Activated T-helper 2 cell treated with anti-CD3 and anti-CD28 coated beads, Interferon-gamma antibody, Interleukin-2, Interleukin-4, amounts not matched to agents 10 μg/mL and 5 μg/mL and 100 μg/mL, durations not matched to agents 14 hours and 24 hours and 36 hours (primary cell): Measurements from ENCODE around the gene RAD51C. TPM values are rescaled to one million over a fixed set of nuclear protein-coding genes. Genes with fewer than 3 reads are reported as not detected.
"Not testable (repeated sequence)": the region's sequence is repeated elsewhere in the genome, so short reads cannot be mapped to it uniquely, and the experiment has no call there.

ENCODE experiments used
- DNase-seq: peaks from one replicate; pipeline ENCODE4 v3.0.0; 2021; ENCODE audit warnings: low spot score
- H3K27ac Mint-ChIP-seq: one replicate; pipeline ENCODE4 v1.8.0; 2021; ENCODE audit warnings: mixed read lengths
- H3K27me3 Mint-ChIP-seq: one replicate; pipeline ENCODE4 v1.8.0; 2021; ENCODE audit warnings: low read depth, mixed read lengths
- H3K36me3 Mint-ChIP-seq: one replicate; pipeline ENCODE4 v1.8.0; 2021; ENCODE audit warnings: low read depth, mixed read lengths
- H3K4me1 Mint-ChIP-seq: one replicate; pipeline ENCODE4 v1.8.0; 2021; ENCODE audit warnings: low read depth, mixed read lengths
- H3K4me3 Mint-ChIP-seq: one replicate; pipeline ENCODE4 v1.8.0; 2021; ENCODE audit warnings: low read depth, mild to moderate bottlenecking, moderate library complexity, mixed read lengths
- H3K9me3 Mint-ChIP-seq: one replicate; pipeline ENCODE4 v1.8.0; 2021; ENCODE audit warnings: mixed read lengths
- intact Hi-C: fragments of 100-400 bp; cut with micrococcal nuclease; formaldehyde crosslinking; loops from one replicate; pipeline ENCODE4 v1.15.1; 2023
- total RNA-seq: library from RNA; stranded (reverse); gene quantifications from 2 replicates; pipeline ENCODE4 v1.2.3, GENCODE V29; 2022

RAD51C gene
- total RNA-seq: 58.1 and 62.7 TPM in 2 replicates

DNA sequence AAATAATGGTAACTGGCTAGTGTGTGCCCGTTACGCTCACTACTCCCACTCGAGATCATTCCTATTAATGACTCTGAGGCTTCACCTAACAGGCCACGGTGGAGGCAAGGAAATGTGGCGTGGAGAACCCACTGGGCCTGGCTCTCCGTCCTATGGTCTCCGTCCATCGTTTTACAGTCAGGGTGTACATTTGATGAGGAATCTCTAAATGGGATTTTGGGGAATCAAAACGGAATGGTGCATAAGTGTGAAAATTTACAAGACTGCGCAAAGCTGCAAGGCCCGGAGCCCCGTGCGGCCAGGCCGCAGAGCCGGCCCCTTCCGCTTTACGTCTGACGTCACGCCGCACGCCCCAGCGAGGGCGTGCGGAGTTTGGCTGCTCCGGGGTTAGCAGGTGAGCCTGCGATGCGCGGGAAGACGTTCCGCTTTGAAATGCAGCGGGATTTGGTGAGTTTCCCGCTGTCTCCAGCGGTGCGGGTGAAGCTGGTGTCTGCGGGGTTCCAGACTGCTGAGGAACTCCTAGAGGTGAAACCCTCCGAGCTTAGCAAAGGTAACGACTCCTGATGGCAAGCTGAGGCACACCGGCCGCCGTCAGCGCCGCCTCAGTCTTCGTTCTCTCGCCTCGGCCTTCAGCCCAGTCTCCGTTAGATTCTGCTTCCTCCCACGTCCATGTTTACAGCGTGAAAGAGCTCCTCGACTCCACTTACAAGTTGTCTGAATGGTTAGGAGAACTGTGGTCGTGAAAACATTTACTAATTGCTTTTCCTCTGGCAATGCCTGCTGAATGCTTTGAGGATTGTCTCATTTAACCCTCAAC, at the start of gene RAD51C:
TSS of gene RAD51C (plus strand) at position 364 of the 817 bp plus-strand sequence. CDS start at position 406, 42 bp downstream.
- peaks cover 3% of the 10 kb centered on the region for H3K27me3 Mint-ChIP-seq
- intact Hi-C loops: loop anchor here (2.0 to 5.0 kb wide), 2 partner anchors 35 to 62 kb away; no protein-coding TSS in a partner anchor

DNA sequence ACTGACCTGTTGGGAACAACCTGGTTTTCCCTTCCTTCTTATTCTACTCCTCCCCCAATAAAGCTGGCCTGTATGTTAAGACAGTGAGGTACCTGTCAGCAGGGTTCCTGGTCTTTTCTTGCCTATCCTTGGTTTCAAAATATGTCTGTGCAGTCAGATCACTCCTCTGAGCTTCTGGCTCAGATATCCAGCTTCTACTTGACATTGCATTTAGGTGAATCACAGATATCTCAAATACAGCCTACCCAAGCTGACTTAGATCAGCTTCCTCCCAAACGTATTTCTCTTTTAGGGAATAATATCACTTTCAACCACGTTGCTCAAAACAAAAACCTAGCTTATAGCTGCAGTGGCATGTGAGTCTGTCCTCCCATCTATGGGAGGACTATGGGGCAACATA, 49.3 kb upstream of the RAD51C start:
- H3K4me1 Mint-ChIP-seq: peaks cover 12% of the 10 kb centered on the region
- H3K27ac Mint-ChIP-seq: no peak overlapping the region
- no peaks in the 10 kb centered on the region for H3K36me3 Mint-ChIP-seq
- intact Hi-C loops: no loop called here
- no peak overlapping the region for H3K4me3 Mint-ChIP-seq
- peaks cover 2% of the 10 kb centered on the region for H3K27me3 Mint-ChIP-seq
- no peaks in the 10 kb centered on the region for H3K9me3 Mint-ChIP-seq
- no peak for DNase-seq

More for the DNA sequence above, at the start of gene RAD51C:
- peak within 1 kb of the TSS; percentile 91 for H3K4me3 Mint-ChIP-seq
- H3K36me3 Mint-ChIP-seq: peaks cover 30% of the 10 kb centered on the region
- H3K9me3 Mint-ChIP-seq: no peaks in the 10 kb centered on the region
- peak; percentile 85 for DNase-seq
- H3K27ac Mint-ChIP-seq: peak within 1 kb of the TSS; percentile 91
- peaks cover 25% of the 10 kb centered on the region for H3K4me1 Mint-ChIP-seq

DNA sequence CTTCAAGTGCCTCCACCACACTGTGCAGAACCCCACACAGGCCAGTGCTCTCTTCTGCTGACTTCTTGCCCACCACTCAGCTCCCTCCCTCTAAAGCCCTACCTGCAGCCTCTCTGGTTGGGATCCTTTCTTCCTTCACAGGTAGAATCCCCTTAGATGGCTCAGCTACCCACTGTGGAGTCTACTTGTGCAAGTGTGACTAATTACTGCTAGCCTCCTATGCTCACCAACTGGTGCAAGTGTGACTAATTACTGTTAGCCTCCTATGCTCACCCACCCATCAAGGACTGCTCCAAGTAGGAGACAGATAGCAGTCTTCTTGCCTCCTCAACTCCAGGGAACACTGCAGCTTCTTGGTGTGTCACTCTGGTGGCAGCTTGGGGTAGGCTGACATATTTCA, 44.2 kb upstream of the RAD51C start:
- intact Hi-C loops: no loop called here
- Mint-ChIP-seq H3K27ac (no peak overlapping the region), H3K9me3 (no peaks in the 10 kb centered on the region), H3K27me3 (peaks cover 2% of the 10 kb centered on the region), H3K36me3 (no peaks in the 10 kb centered on the region), H3K4me3 (no peak overlapping the region), H3K4me1 (peaks cover 5% of the 10 kb centered on the region)
- DNase-seq: no peak

DNA sequence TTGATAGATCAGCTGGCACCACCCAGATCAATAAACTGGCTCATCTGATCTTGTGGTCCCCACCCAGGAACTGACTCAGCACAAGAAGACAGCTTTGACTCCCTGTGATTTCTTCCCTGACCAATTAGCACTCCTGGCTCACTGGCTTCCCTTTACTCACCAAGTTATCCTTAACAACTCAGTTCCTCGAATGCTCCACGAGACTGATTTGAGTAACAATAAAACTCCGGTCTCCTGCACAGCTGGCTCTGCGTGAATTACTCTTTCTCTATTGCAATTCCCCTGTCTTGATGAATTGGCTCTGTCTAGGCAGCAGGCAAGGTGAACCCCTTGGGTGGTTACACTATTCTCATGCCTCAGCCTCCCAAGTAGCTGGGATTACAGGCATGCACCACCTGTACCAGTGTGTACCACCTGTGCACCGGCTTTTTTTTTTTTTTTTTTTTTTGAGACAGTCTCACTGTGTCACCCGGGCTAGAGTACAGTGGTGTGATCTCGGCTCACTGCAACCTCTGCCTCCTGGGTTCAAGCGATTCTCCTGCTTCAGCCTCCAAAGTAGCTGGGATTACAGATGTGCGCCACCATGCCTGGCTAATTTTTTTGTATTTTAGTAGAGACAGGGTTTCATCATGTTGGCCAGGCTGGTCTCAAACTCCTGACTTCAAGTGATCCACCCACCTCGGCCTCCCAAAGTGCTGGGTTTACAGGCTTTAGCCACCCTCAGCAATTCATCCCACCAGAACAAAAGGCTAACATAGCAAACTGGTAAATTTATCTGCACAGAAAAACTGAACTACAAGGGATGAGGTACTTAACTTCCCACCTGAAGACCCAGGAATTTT, 34.2 kb upstream of the RAD51C start:
- not testable (repeated sequence) for H3K36me3 Mint-ChIP-seq, H3K27me3 Mint-ChIP-seq, H3K9me3 Mint-ChIP-seq
- peaks cover 14% of the 10 kb centered on the region for H3K4me1 Mint-ChIP-seq
- peak; percentile 17 for DNase-seq
- H3K27ac Mint-ChIP-seq: peak overlapping the region; percentile 93
- H3K4me3 Mint-ChIP-seq: peak overlapping the region; percentile 74
- intact Hi-C loops: loop anchor here (2.0 to 5.0 kb wide), 3 partner anchors 34 to 1129 kb away; partner anchors contain the start of genes RAD51C and TEX14

DNA sequence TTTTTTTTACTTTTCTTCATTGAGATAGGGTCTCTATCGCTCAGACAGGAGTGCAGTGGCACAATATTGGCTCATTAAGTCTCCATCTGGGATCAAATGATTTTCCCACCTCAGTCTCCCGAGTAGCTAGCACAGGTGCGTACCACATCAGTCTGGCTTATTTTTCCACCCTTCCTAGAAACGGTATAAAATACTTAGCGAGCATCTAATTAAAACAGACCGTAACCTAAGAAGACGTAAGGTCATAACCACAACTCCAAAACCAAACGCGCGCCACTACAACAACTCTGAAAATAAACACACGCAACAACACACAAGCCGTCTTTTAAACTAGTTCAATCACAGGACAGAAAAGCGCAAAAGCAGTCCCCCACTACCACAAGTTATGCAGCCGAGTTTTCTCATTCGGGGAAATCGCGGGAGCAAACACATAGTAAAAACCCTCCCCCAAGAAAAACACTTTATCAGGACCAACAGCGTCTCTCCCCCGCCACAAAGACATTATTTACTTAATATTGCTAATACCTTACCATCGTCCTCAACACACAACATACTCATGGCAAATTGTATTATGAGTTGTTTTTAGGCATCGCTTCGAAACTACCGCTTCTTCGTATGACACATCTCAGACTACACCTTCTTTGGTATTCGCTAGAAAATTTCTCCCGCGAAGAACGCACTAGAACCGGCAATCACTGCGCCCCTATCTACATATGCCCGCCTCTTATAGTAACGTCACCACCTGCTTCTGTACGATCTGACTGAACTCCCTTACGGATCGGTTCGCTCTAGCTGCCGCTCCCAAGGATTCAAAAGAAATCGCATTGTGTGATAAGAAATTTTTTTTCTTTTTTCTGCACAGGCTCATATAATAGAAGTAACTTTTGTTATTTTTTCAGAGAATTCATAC, 33.3 kb upstream of the RAD51C start:
- Mint-ChIP-seq H3K4me3 (peak overlapping the region; percentile 74), H3K27ac (peak overlapping the region; percentile 93), H3K36me3 (no peaks in the 10 kb centered on the region), H3K27me3 (peaks cover 8% of the 10 kb centered on the region), H3K9me3 (no peaks in the 10 kb centered on the region), H3K4me1 (peaks cover 14% of the 10 kb centered on the region)
- peak; percentile 73 for DNase-seq
- intact Hi-C loops: loop anchor here (1.0 to 5.0 kb wide), 5 partner anchors 28 to 1128 kb away; partner anchors contain the start of genes RAD51C and TEX14

DNA sequence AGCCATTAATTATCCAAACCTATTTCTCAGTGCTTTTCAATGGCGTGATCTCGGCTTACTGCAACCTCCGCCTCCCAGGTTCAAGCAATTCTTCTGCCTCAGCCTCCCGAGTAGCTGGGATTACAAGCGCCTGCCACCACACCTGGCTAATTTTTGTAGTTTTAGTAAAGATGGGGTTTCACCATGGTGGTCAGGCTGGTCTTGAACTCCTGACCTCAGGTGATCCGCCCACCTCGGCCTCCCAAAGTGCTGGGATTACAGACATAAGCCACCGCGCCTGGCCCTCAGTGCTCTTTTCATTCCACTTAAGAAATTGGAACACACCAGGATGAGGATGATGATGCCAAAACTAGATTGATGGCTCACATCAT, 32.7 kb upstream of the RAD51C start:
- intact Hi-C loops: loop anchor here (1.0 to 5.0 kb wide), 5 partner anchors 28 to 1128 kb away; partner anchors contain the start of genes RAD51C and TEX14
- DNase-seq, H3K27me3 Mint-ChIP-seq, H3K36me3 Mint-ChIP-seq, H3K9me3 Mint-ChIP-seq: not testable (repeated sequence)
- H3K27ac Mint-ChIP-seq: peak overlapping the region; percentile 93
- peak overlapping the region; percentile 74 for H3K4me3 Mint-ChIP-seq
- H3K4me1 Mint-ChIP-seq: peaks cover 14% of the 10 kb centered on the region

DNA sequence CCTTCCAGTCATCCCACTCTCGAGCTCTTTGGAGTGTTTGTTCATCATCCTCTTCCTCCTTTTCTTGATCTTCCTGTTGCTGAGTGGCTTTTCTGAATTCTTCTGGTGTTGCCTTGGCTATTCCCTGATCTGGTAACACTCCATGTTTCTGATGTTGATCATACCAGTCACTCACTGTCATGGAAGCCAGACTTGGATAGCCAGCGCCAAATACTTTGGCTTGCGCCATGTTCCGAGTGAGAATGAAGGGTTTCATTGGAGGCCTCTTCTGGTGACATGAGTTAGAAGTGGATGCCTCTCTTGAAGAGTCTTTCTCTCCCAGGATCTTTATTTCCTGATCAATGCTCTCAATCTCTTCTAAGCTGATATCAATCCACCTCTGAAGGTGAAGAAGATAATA, 31.8 kb upstream of the RAD51C start:
- H3K4me1 Mint-ChIP-seq: peaks cover 14% of the 10 kb centered on the region
- intact Hi-C loops: no loop called here
- no peak overlapping the region for H3K27ac Mint-ChIP-seq

DNA sequence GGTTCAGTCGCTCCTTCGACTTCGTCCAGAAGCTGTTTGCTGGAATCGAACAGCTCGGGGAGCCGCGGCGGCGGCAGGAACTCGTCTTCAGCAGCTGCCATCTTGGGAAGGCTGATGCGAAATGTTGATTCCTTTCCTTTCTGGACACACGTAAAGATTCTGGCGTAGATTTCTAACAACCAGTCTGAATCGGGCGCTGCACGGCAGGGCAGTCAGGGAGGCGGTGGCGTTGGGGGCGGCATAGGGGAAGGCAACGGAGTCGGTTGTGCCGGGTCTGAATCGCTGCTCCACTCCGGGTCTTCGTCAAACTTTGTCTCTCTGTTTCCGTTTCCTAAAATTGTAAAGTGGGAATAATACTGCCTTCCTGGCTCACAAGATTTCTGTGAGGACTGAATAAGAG, 30.9 kb upstream of the RAD51C start:
- Mint-ChIP-seq H3K4me3 (no peak overlapping the region), H3K27ac (no peak overlapping the region), H3K4me1 (peaks cover 15% of the 10 kb centered on the region), H3K9me3 (no peaks in the 10 kb centered on the region), H3K27me3 (peaks cover 8% of the 10 kb centered on the region), H3K36me3 (no peaks in the 10 kb centered on the region)
- DNase-seq: no peak
- intact Hi-C loops: no loop called here

More for the DNA sequence above, 31.8 kb upstream of the RAD51C start:
- peak overlapping the region; percentile 38 for H3K4me3 Mint-ChIP-seq
- DNase-seq: no peak
- H3K9me3 Mint-ChIP-seq: no peaks in the 10 kb centered on the region
- H3K36me3 Mint-ChIP-seq: no peaks in the 10 kb centered on the region
- peaks cover 8% of the 10 kb centered on the region for H3K27me3 Mint-ChIP-seq

DNA sequence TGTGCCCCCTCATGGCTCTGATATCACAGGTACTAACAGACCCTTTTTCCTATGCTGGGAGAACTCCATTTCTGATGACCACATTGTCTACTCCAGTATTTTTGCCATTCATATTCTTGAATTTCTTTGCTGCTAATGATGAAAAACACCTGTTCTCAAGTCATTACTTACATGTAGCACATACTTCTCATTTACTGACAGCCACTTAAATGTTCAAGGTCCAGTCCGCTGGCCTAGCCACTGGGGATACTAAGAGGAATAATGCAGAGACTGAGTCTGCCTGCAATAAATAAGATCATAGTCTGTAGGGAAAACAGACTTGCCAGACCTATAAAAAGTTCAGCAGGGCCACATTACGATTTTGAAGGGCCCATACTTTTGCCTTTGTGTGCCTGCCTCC, 28.1 kb upstream of the RAD51C start:
- Mint-ChIP-seq H3K27me3 (peaks cover 13% of the 10 kb centered on the region), H3K4me1 (peaks cover 10% of the 10 kb centered on the region), H3K27ac (no peak overlapping the region), H3K4me3 (no peak overlapping the region), H3K36me3 (no peaks in the 10 kb centered on the region), H3K9me3 (no peaks in the 10 kb centered on the region)
- DNase-seq: no peak
- intact Hi-C loops: no loop called here

DNA sequence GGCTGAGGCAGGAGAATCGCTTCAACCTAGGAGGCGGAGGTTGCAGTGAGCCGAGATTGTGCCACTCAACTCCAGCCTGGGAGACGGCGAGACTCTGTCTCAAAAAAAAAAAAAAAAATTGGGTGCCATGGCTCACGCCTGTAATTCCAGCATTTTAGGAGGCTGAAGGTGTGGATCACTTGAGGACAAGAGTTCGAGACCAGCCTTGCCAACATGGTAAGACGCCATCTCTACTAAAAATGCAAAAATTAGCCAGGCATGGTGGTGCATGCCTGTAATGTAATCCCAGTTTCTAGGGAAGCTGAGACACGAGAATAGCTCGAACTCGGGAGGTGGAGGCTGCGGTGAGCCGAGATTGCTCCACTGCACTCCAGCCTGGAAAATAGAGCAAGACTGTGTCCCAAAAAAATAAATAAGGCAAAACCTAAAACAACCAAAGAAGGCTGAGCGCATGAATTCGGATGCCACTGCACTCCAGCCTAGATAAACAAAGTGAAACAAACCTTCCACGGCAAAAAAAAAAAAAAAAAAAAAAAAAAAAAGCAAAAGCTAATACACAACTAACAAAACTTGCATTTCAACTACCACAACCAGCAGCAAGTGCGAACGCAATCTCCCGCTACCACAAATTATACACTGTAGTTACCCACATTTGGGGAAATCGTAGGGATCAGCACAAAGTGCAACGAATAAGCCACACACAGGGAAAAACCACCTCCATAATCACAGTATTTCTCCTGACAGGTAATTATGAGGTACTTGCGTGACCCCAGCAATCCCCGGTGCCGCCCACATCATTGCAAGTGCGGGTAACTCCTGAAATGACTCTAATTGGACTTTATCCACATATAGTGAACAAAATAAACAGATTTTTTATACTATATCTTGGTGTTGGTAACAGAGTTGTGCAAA, 26.2 kb upstream of the RAD51C start:
- Mint-ChIP-seq H3K9me3 (no peaks in the 10 kb centered on the region), H3K27me3 (peaks cover 14% of the 10 kb centered on the region), H3K4me1 (peaks cover 7% of the 10 kb centered on the region), H3K27ac (no peak overlapping the region), H3K4me3 (no peak overlapping the region), H3K36me3 (no peaks in the 10 kb centered on the region)
- intact Hi-C loops: no loop called here
- no peak for DNase-seq

DNA sequence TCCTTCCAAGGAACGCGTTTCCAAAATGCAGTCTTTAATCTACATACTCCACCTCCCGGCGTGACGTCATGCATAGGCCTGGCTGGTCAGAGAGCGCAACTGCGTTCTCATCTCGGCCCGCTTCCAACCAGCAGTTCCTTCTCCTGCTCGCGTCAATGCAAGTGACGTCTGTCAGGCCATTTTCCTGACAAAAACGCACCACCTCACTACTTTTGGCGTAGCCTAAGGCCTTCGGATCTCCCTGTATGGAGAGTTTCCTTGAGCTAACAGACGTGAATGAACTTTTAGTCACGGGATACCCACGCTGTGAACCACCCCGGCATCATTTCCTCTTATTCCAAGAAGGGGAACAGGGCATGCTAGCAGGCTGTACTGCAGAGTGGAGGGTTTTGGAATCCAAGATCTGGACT, 25.5 kb upstream of the RAD51C start:
- no peak overlapping the region for H3K4me3 Mint-ChIP-seq
- no peak overlapping the region for H3K27ac Mint-ChIP-seq
- no peaks in the 10 kb centered on the region for H3K36me3 Mint-ChIP-seq
- intact Hi-C loops: no loop called here
- DNase-seq: no peak
- no peaks in the 10 kb centered on the region for H3K9me3 Mint-ChIP-seq
- H3K27me3 Mint-ChIP-seq: peaks cover 14% of the 10 kb centered on the region
- H3K4me1 Mint-ChIP-seq: peaks cover 7% of the 10 kb centered on the region
